ENCODE results near the gene TRIM28. TPM values are rescaled to one million over a fixed set of nuclear protein-coding genes. Genes with fewer than 3 reads are reported as not detected.

TRIM28 gene
- total and polyA plus RNA-seq, 7 donors: 84.8 to 236 (median 201) TPM

GRCh38 chr19:58581227-58582141 lies 37.6 kb downstream of the TRIM28 start:
- intact Hi-C loops (cut with DNase I): no loop called here
- Histone ChIP-seq H3K9me3 (no peaks in the 10 kb centered on the region), H3K36me3 (peaks cover 0 to 33% (median 16%) of the 10 kb centered on the region in 4 donors), H3K4me1 (peaks cover 0 to 38% (median 29%) of the 10 kb centered on the region in 4 donors), H3K4me3 (no peak overlapping the region), H3K27ac (peak overlapping the region; percentile 81 to 87 (median 84)), H3K27me3 (no peaks in the 10 kb centered on the region)
- DNase-seq: peak; percentile 96
- WGBS, 2 donors: 71 to 89% methylated on average over 62 of the region's 62 CpGs
- TF ChIP-seq CTCF (IDR thresholded peaks at IDR 0.05) (peak; percentile 90 to 94 (median 92)), POLR2AphosphoS5 (IDR thresholded peaks at IDR 0.05) (peak in 3 of 4 donors; percentile 48 to 55 (median 54)), POLR2A (IDR thresholded peaks at IDR 0.05) (no peak), EP300 (IDR thresholded peaks at IDR 0.05) (no peak)

- no peak for TF ChIP-seq POLR2A (IDR thresholded peaks at IDR 0.05)
- no peak for TF ChIP-seq POLR2AphosphoS5 (IDR thresholded peaks at IDR 0.05)
- no peak for TF ChIP-seq EP300 (IDR thresholded peaks at IDR 0.05)
- H3K9me3 ChIP-seq: no peaks in the 10 kb centered on the region
- H3K4me1 ChIP-seq: peaks cover 0 to 26% (median 16%) of the 10 kb centered on the region in 4 donors
- intact Hi-C loops (cut with DNase I): no loop called here
- no peak overlapping the region for H3K27ac ChIP-seq
- no peak overlapping the region for H3K4me3 ChIP-seq
- WGBS, 2 donors: 96% methylated on average over 6 of the region's 6 CpGs
- peaks cover 0 to 33% (median 15%) of the 10 kb centered on the region in 4 donors for H3K36me3 ChIP-seq
- no peak for DNase-seq
- no peaks in the 10 kb centered on the region for H3K27me3 ChIP-seq
Observed at GRCh38 chr19:58582985-58583384, 39.1 kb downstream of the TRIM28 start.

GRCh38 chr19:58584498-58585441 lies 40.9 kb downstream of the TRIM28 start:
- WGBS, 2 donors: 86 to 90% methylated on average over 8 to 9 of the region's 9 CpGs
- no peaks in the 10 kb centered on the region for H3K27me3 ChIP-seq
- no peak for DNase-seq
- intact Hi-C loops (cut with DNase I): no loop called here
- TF ChIP-seq POLR2A (IDR thresholded peaks at IDR 0.05): no peak
- no peak for TF ChIP-seq POLR2AphosphoS5 (IDR thresholded peaks at IDR 0.05)
- no peak for TF ChIP-seq EP300 (IDR thresholded peaks at IDR 0.05)
- TF ChIP-seq CTCF (IDR thresholded peaks at IDR 0.05): no peak
- H3K36me3 ChIP-seq: peaks cover 0 to 27% (median 12%) of the 10 kb centered on the region in 4 donors
- no peak overlapping the region for H3K4me3 ChIP-seq
- H3K27ac ChIP-seq: no peak overlapping the region
- no peaks in the 10 kb centered on the region for H3K9me3 ChIP-seq
- H3K4me1 ChIP-seq: peaks cover 0 to 17% (median 14%) of the 10 kb centered on the region in 4 donors

- Histone ChIP-seq H3K36me3 (peaks cover 0 to 27% (median 12%) of the 10 kb centered on the region in 4 donors), H3K27ac (no peak overlapping the region), H3K4me3 (no peak overlapping the region), H3K9me3 (no peaks in the 10 kb centered on the region), H3K4me1 (peaks cover 0 to 14% (median 12%) of the 10 kb centered on the region in 4 donors), H3K27me3 (no peaks in the 10 kb centered on the region)
- 76 to 84% methylated on average over 6 of the region's 6 CpGs for WGBS, 2 donors
- intact Hi-C loops (cut with DNase I): no loop called here
- TF ChIP-seq CTCF (IDR thresholded peaks at IDR 0.05) (no peak), POLR2A (IDR thresholded peaks at IDR 0.05) (no peak), POLR2AphosphoS5 (IDR thresholded peaks at IDR 0.05) (no peak), EP300 (IDR thresholded peaks at IDR 0.05) (no peak)
- DNase-seq: no peak
Observed at GRCh38 chr19:58585442-58586132, 41.7 kb downstream of the TRIM28 start.
